ENCODE measurements around the gene ECE1. TPM values are rescaled to one million over a fixed set of nuclear protein-coding genes. Genes with fewer than 3 reads are reported as not detected.

Gene ECE1
- total and polyA plus RNA-seq, 10 of the 15 experiments (the other 5 are each of a cell fraction or from before 2014, with no cell fraction given): 0.97 to 81.0 (median 37.0) TPM

DNA sequence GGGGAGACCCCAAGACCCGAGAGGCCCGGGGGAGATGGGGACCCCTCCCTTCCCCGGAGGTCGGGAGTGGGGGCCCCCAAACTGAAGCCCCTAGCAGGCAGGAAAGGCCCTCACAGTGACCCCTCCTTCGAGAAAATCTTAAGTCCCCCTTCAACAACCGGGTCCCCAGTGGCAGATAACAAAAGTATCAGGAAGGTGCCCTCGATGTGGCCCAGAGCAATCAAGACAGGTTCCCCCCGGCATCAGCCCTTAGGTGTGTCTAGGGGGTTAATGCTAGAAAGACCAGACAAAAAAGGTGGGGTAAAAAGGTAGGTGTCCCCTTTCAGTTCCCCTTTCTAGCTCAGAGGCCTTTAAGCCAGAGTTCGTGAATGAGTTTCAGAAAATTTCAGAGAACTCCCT is 282 bp upstream of the ECE1 start (continued):
- TF ChIP-seq MYB (IDR thresholded peaks at IDR 0.05; ENCODE audit: borderline replicate concordance, low read depth, low read length) (no peak), MYC (IDR thresholded peaks at IDR 0.05; ENCODE audit: insufficient read depth, insufficient read length, insufficient replicate concordance, low read length, severe bottlenecking) (no peak), BHLHE40 (IDR thresholded peaks at IDR 0.05; ENCODE audit: borderline replicate concordance in 1 of 2, low read depth in 2 of 2, low read length in 1 of 2) (peak; percentile 19 to 33; a peak in 1 of 4 replicates), SMAD5 (IDR thresholded peaks at IDR 0.05; ENCODE audit: low read depth) (no peak), GATAD2B (conservative IDR thresholded peaks at IDR 0.05; ENCODE audit: low read depth) (peak; percentile 17; the same call in 1 of the 2 replicates), BCL11A (IDR thresholded peaks at IDR 0.05; ENCODE audit: low read depth, low read length) (peak; percentile 29; the same call in 1 of the 2 replicates), ZNF207 (IDR thresholded peaks at IDR 0.05; ENCODE audit: borderline replicate concordance) (no peak), CREM (IDR thresholded peaks at IDR 0.05; ENCODE audit: low read depth) (peak; percentile 54), YBX1 (IDR thresholded peaks at IDR 0.05) (no peak), MXI1 (IDR thresholded peaks at IDR 0.05; ENCODE audit: low read depth, low read length) (0 out of 2 replicates have a peak, but pooled peaks have one; percentile 36), ZNF217 (IDR thresholded peaks at IDR 0.05) (no peak), CBX5 (IDR thresholded peaks at IDR 0.05; ENCODE audit: low read depth) (no peak), IKZF2 (IDR thresholded peaks at IDR 0.05) (peak in 1 of 2 experiments; percentile 40; a peak in 1 of 4 replicates), TCF7 (IDR thresholded peaks at IDR 0.05; ENCODE audit: borderline replicate concordance) (peak; percentile 31; the same call in 1 of the 2 replicates), IRF4 (IDR thresholded peaks at IDR 0.05; ENCODE audit: low read depth, low read length) (peak; percentile 90), ESRRA (IDR thresholded peaks at IDR 0.05; ENCODE audit: low read length) (no peak)
- TF ChIP-seq, protein P1, sequence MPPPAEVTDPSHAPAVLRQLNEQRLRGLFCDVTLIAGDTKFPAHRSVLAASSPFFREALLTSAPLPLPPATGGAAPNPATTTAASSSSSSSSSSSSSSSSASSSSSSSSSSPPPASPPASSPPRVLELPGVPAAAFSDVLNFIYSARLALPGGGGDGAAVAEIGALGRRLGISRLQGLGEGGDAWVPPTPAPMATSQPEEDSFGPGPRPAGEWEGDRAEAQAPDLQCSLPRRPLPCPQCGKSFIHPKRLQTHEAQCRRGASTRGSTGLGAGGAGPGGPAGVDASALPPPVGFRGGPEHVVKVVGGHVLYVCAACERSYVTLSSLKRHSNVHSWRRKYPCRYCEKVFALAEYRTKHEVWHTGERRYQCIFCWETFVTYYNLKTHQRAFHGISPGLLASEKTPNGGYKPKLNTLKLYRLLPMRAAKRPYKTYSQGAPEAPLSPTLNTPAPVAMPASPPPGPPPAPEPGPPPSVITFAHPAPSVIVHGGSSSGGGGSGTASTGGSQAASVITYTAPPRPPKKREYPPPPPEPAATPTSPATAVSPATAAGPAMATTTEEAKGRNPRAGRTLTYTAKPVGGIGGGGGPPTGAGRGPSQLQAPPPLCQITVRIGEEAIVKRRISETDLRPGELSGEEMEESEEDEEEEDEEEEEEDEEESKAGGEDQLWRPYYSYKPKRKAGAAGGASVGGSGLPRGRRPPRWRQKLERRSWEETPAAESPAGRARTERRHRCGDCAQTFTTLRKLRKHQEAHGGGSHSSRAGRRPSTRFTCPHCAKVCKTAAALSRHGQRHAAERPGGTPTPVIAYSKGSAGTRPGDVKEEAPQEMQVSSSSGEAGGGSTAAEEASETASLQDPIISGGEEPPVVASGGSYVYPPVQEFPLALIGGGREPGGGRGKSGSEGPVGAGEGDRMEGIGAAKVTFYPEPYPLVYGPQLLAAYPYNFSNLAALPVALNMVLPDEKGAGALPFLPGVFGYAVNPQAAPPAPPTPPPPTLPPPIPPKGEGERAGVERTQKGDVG (CRISPR knock-in tag; IDR thresholded peaks at IDR 0.05): no peak
- TF ChIP-seq, protein P2, sequence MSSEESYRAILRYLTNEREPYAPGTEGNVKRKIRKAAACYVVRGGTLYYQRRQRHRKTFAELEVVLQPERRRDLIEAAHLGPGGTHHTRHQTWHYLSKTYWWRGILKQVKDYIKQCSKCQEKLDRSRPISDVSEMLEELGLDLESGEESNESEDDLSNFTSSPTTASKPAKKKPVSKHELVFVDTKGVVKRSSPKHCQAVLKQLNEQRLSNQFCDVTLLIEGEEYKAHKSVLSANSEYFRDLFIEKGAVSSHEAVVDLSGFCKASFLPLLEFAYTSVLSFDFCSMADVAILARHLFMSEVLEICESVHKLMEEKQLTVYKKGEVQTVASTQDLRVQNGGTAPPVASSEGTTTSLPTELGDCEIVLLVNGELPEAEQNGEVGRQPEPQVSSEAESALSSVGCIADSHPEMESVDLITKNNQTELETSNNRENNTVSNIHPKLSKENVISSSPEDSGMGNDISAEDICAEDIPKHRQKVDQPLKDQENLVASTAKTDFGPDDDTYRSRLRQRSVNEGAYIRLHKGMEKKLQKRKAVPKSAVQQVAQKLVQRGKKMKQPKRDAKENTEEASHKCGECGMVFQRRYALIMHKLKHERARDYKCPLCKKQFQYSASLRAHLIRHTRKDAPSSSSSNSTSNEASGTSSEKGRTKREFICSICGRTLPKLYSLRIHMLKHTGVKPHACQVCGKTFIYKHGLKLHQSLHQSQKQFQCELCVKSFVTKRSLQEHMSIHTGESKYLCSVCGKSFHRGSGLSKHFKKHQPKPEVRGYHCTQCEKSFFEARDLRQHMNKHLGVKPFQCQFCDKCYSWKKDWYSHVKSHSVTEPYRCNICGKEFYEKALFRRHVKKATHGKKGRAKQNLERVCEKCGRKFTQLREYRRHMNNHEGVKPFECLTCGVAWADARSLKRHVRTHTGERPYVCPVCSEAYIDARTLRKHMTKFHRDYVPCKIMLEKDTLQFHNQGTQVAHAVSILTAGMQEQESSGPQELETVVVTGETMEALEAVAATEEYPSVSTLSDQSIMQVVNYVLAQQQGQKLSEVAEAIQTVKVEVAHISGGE (CRISPR knock-in tag; IDR thresholded peaks at IDR 0.05): no peak
- TF ChIP-seq, protein P3, sequence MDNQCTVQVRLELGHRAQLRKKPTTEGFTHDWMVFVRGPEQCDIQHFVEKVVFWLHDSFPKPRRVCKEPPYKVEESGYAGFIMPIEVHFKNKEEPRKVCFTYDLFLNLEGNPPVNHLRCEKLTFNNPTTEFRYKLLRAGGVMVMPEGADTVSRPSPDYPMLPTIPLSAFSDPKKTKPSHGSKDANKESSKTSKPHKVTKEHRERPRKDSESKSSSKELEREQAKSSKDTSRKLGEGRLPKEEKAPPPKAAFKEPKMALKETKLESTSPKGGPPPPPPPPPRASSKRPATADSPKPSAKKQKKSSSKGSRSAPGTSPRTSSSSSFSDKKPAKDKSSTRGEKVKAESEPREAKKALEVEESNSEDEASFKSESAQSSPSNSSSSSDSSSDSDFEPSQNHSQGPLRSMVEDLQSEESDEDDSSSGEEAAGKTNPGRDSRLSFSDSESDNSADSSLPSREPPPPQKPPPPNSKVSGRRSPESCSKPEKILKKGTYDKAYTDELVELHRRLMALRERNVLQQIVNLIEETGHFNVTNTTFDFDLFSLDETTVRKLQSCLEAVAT (IDR thresholded peaks at IDR 0.05): 0 out of 2 replicates have a peak, but pooled peaks have one; percentile 20
- TF ChIP-seq, protein P4, sequence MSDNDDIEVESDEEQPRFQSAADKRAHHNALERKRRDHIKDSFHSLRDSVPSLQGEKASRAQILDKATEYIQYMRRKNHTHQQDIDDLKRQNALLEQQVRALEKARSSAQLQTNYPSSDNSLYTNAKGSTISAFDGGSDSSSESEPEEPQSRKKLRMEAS (IDR thresholded peaks at IDR 0.05; ENCODE audit: low read depth, low read length): no peak; the same call in 1 of the 2 replicates

Measured in GM12878 (cell line).